ENCODE measurements around the gene HTATSF1. TPM values are rescaled to one million over a fixed set of nuclear protein-coding genes. Genes with fewer than 3 reads are reported as not detected.

Gene HTATSF1, protein sequence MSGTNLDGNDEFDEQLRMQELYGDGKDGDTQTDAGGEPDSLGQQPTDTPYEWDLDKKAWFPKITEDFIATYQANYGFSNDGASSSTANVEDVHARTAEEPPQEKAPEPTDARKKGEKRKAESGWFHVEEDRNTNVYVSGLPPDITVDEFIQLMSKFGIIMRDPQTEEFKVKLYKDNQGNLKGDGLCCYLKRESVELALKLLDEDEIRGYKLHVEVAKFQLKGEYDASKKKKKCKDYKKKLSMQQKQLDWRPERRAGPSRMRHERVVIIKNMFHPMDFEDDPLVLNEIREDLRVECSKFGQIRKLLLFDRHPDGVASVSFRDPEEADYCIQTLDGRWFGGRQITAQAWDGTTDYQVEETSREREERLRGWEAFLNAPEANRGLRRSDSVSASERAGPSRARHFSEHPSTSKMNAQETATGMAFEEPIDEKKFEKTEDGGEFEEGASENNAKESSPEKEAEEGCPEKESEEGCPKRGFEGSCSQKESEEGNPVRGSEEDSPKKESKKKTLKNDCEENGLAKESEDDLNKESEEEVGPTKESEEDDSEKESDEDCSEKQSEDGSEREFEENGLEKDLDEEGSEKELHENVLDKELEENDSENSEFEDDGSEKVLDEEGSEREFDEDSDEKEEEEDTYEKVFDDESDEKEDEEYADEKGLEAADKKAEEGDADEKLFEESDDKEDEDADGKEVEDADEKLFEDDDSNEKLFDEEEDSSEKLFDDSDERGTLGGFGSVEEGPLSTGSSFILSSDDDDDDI
- 25.5 and 30.2 TPM in 2 replicates for total RNA-seq

DNA sequence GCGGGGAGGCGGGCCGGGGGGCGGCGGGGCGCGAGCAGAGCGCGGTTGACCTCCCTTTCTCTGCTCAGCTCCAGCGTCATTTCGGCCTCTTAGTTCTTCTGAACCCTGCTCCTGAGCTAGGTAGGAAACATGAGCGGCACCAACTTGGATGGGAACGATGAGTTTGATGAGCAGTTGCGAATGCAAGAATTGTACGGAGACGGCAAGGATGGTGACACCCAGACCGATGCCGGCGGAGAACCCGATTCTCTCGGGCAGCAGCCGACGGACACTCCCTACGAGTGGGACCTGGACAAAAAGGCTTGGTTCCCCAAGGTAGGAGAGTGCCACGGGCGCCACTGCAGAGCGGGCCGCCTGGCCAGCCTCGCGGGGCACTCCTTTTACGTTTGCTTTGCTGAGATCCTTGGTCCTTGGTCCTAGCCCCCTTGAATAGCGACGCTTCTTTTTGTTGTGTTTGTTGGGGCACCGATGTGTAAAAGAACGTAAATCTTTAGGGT, at the start of gene HTATSF1:
Gene HTATSF1 (plus strand): TSS at position 37 of the 497 bp plus-strand sequence. CDS start 93 bp downstream, at position 130.

DNA sequence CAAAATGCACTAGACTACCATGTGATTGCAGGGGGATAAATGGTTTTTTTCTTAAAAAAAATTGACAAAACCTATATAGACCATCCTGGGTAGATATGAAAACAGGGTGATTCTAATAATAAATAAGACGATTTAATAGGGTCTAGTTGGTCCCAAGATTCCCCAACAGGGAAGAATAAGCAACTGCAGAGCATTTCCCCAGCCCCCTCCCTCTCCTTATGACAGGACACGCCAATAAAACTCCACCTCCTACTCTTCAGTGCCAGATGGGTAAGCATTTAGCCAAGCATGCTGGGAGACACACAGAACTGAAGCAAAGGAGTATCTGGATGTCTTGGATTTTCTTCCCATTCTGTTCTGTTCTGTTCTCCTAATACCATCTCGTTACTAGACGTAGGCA, 9.7 kb upstream of the HTATSF1 start, which contains the start of gene BRS3:
Gene BRS3 (plus strand): TSS at position 301 of the 400 bp plus-strand sequence. CDS start 168 bp downstream, outside the sequence.

DNA sequence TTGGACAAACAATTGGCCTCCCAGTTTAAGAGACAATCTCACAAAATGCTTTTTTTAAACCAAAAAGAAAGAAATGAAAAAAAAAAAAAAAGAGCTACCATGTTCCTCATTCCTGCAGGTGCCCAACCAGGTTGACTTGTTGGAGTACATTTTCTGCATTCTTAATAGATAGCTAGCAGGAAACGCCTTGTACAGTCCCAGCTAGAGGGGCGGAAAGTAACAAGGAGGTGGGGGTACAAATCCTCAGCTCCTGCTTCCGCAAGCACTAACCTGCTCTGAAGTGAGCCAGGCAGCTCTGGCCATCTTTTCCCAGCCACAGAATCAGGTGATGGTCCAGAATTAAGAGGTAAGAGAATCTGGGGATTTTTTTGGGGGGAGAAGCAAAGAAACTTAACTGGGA, 34.6 kb downstream of the HTATSF1 start, which contains the start of gene VGLL1:
Gene VGLL1 (plus strand): TSS at position 265 of the 400 bp plus-strand sequence. CDS start 3,806 bp downstream, outside the sequence.

Other genes with a start within 250 kb of the HTATSF1 start
- gene MAP7D3, start 246.2 kb upstream of the HTATSF1 start, total RNA-seq: 14.2 and 17.1 TPM in 2 replicates
- gene ADGRG4, start 196.6 kb upstream of the HTATSF1 start, total RNA-seq: under 0.01 TPM in 1 of 2 replicates, not detected in the other
- gene BRS3, start 9.6 kb upstream of the HTATSF1 start, total RNA-seq: not detected in 2 replicates
- gene VGLL1, start 34.6 kb downstream of the HTATSF1 start, total RNA-seq: not detected in 2 replicates
- gene CD40LG, start 150.6 kb downstream of the HTATSF1 start, total RNA-seq: not detected in 2 replicates

Measured in endothelial cell of coronary artery (primary cell).